Measurements from ENCODE around the gene OR2H2. TPM values are rescaled to one million over a fixed set of nuclear protein-coding genes. Genes with fewer than 3 reads are reported as not detected.

The OR2H2 gene
- total and polyA plus RNA-seq, 5 donors from 2014 or later = not detected

DNA sequence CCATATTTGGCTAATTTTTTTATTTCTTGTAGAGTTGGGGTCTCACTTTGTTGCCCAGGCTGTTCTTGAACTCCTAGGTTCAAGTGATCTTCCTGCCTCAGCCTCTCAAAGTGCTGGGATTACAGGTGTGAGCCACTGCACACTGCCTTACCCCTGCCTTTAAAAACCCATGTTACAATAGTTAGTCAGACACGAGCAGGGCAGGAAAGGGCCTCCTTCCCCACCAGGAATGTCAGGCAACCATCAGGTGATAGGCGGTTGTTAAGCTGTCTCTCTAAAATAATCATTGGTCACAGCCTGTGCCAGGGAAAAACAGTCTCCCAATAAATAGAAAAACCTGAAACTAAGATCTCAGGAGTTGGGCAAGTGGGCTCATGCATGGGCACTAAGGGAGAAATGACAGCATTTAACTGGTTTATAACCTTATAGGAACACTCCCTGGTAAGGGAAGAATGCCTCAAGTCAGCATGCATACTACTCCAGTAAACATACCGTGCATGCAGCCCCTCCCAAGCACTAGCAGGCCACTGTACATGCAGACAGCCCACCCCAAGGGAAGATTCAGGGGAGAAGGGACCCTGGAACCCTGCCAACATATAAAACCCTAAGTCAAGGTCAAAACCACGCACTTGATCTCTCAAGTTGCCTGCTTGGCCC lies 8.4 kb downstream of the OR2H2 start:
- DNase-seq = no peak
- Histone ChIP-seq H3K27ac (ENCODE audit: insufficient read depth, low read length, poor library complexity, severe bottlenecking) (no peak overlapping the region), H3K9me3 (ENCODE audit: control insufficient read depth in 2 of 2, low read length in 2 of 2) (no peaks in the 10 kb centered on the region), H3K36me3 (ENCODE audit: control insufficient read depth, insufficient read depth, low read length) (no peaks in the 10 kb centered on the region), H3K27me3 (ENCODE audit: control insufficient read depth, insufficient read depth, low read length) (no peaks in the 10 kb centered on the region), H3K4me3 (ENCODE audit: low read depth, low read length) (no peak overlapping the region), H3K4me1 (ENCODE audit: control insufficient read depth, insufficient read depth, low read length, poor library complexity, severe bottlenecking) (no peaks in the 10 kb centered on the region)
- peaks cover 0 to 2% (median 0%) of the 10 kb centered on the region in 4 donors for H3K4me1 Mint-ChIP-seq
- no peaks in the 10 kb centered on the region for H3K36me3 Mint-ChIP-seq
- H3K4me3 Mint-ChIP-seq = no peak overlapping the region
- H3K27me3 Mint-ChIP-seq = peaks cover 19% of the 10 kb centered on the region
- H3K27ac Mint-ChIP-seq = no peak overlapping the region
- no peaks in the 10 kb centered on the region for H3K9me3 Mint-ChIP-seq
- ATAC-seq (ENCODE audit: low read depth in 2 of 2) = no peak

DNA sequence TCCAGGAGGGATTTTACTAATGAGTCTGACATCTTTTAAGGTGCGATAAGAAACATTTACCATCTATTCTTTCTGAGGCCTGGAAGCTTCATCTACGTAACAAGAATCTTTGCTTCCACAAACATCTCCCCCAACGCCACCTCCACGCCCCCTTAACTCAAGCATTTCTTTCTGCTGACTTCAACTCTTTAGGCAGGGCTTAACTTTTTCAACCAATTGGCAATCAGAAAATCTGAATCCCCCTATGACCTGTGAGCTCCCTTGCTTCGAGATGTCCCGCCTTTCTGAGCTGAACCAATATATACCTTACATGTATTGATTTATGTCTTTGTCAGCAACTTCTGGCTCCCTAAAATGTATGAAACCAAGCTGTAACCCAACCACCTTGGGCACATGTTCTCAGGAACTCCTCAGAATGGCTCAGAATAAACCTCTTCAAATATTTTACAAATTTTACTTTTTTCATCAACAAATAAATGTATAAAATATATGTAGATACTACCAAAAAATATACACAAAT lies 11.5 kb downstream of the OR2H2 start:
- ATAC-seq (ENCODE audit: low read depth in 2 of 2) (no peak), DNase-seq (no peak)
- Histone ChIP-seq H3K27ac (ENCODE audit: insufficient read depth, low read length, poor library complexity, severe bottlenecking) (no peak overlapping the region), H3K27me3 (ENCODE audit: control insufficient read depth, insufficient read depth, low read length) (no peaks in the 10 kb centered on the region), H3K9me3 (ENCODE audit: control insufficient read depth in 2 of 2, low read length in 2 of 2) (no peaks in the 10 kb centered on the region), H3K4me3 (ENCODE audit: low read depth, low read length) (no peak overlapping the region), H3K4me1 (ENCODE audit: control insufficient read depth, insufficient read depth, low read length, poor library complexity, severe bottlenecking) (no peaks in the 10 kb centered on the region), H3K36me3 (ENCODE audit: control insufficient read depth, insufficient read depth, low read length) (no peaks in the 10 kb centered on the region)
- Mint-ChIP-seq H3K27ac (no peak overlapping the region), H3K36me3 (peaks cover under 1% of the 10 kb centered on the region), H3K4me1 (no peaks in the 10 kb centered on the region), H3K9me3 (no peaks in the 10 kb centered on the region), H3K27me3 (peaks cover 10% of the 10 kb centered on the region), H3K4me3 (no peak overlapping the region)

DNA sequence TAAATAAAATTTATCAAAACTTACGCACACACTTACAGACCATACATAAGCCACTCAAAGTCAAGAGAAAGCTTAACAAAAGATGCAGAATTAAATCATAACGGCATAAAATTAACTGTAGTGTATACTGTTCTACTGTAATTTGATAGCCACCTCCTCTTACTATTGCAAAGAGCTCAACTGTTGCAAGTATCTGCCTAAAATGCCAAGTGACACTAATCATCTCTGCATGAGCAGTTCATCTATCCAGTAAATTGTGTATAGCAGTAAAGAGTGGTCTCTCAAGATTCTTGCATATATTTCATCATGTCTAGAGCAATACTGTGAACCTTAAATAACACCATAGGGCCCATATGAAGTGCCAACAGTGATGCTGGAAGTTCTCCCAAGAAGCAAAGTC lies 12.3 kb downstream of the OR2H2 start:
- Mint-ChIP-seq H3K4me3 (no peak overlapping the region), H3K4me1 (no peaks in the 10 kb centered on the region)
- DNase-seq = no peak

DNA sequence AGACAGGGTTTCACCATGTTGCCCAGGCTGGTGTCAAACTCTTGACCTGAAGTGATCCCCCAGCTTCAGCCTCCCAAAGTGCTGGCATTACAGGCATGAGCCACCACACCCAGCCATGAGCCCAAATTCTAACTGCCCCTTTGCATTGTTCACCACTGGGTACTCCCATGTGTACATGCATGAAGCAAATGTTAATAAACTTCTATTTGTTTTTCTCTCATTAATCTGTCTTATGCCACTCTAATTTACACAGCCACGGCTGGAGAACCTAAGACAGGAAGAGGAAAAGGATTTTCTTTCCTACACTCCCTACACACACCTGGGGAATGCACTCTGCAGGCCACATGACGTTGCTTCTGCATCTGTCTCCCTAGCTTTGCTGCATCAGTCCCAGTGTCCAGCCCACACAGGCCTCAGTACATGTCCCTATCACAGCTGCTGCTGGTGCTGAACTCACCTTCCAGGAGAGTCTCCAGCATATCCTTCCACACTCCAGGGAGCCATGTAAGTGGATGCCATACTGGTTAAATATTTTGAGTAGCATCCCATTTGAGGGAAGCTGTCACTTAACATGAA lies 13.3 kb downstream of the OR2H2 start:
- Mint-ChIP-seq H3K27ac (no peak overlapping the region), H3K4me1 (peaks cover 0 to 2% (median 0%) of the 10 kb centered on the region in 4 donors)

More for the DNA sequence above, 12.3 kb downstream of the OR2H2 start:
- H3K27ac ChIP-seq (ENCODE audit: insufficient read depth, low read length, poor library complexity, severe bottlenecking) = no peak overlapping the region
- peaks cover 8% of the 10 kb centered on the region for H3K36me3 Mint-ChIP-seq
- peaks cover 6% of the 10 kb centered on the region for H3K27me3 Mint-ChIP-seq
- H3K9me3 Mint-ChIP-seq = no peaks in the 10 kb centered on the region
- no peaks in the 10 kb centered on the region for H3K4me1 ChIP-seq (ENCODE audit: control insufficient read depth, insufficient read depth, low read length, poor library complexity, severe bottlenecking)
- ATAC-seq (ENCODE audit: low read depth in 2 of 2) = no peak
- no peak overlapping the region for H3K27ac Mint-ChIP-seq
- no peaks in the 10 kb centered on the region for H3K9me3 ChIP-seq (ENCODE audit: control insufficient read depth in 2 of 2, low read length in 2 of 2)
- no peak overlapping the region for H3K4me3 ChIP-seq (ENCODE audit: low read depth, low read length)
- H3K27me3 ChIP-seq (ENCODE audit: control insufficient read depth, insufficient read depth, low read length) = no peaks in the 10 kb centered on the region
- H3K36me3 ChIP-seq (ENCODE audit: control insufficient read depth, insufficient read depth, low read length) = no peaks in the 10 kb centered on the region

DNA sequence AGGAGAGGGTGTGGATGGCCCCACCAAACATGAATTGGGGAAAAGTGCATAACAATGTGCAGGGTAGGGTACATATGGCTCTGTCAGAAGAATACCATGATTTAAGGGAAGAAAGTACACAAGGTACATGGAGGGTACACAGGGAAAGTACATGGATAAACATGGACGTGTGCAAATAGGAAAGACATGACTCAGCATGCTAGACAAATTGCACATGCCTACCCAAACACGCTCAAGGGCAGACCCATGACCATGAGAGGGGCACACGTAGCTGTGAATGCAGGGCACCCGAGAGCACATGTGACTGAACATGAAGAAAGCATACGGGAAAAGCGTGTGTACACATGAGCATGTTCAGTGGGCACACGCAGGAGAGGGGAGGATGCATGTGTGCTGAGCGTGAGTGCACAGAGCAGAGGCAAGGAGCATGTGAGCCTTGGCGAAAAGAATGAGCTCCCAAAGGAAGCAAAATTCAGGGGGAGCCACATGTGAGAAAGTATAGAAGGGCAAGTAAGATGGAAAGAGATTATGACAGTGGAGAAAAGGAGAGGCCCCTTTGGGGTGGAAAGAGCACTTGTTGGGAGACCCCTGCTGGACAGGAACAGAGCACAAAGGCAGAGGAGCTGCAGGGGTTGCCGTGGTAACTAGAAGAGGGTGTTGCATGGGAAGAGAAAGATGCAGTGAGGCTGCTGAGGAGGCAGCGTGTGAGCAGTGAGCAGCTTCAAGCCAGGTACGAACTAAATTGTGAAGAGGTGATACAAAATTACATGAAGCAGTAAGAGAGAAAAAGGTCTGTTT lies 17.8 kb downstream of the OR2H2 start:
- H3K27me3 Mint-ChIP-seq = no peaks in the 10 kb centered on the region
- H3K4me1 ChIP-seq (ENCODE audit: control insufficient read depth, insufficient read depth, low read length, poor library complexity, severe bottlenecking) = no peaks in the 10 kb centered on the region
- ATAC-seq (ENCODE audit: low read depth in 2 of 2) = no peak
- no peak overlapping the region for H3K27ac ChIP-seq (ENCODE audit: insufficient read depth, low read length, poor library complexity, severe bottlenecking)
- no peaks in the 10 kb centered on the region for H3K27me3 ChIP-seq (ENCODE audit: control insufficient read depth, insufficient read depth, low read length)
- no peaks in the 10 kb centered on the region for H3K9me3 Mint-ChIP-seq
- DNase-seq = peak in 1 of 3 donors; percentile 24
- peaks cover 51% of the 10 kb centered on the region for H3K36me3 Mint-ChIP-seq
- H3K4me1 Mint-ChIP-seq = peaks cover 0 to 2% (median 0%) of the 10 kb centered on the region in 4 donors
- H3K4me3 Mint-ChIP-seq = no peak overlapping the region
- H3K9me3 ChIP-seq (ENCODE audit: control insufficient read depth in 2 of 2, low read length in 2 of 2) = no peaks in the 10 kb centered on the region
- H3K27ac Mint-ChIP-seq = no peak overlapping the region
- peaks cover 7% of the 10 kb centered on the region for H3K36me3 ChIP-seq (ENCODE audit: control insufficient read depth, insufficient read depth, low read length)
- H3K4me3 ChIP-seq (ENCODE audit: low read depth, low read length) = no peak overlapping the region

More for the DNA sequence above, 13.3 kb downstream of the OR2H2 start:
- Mint-ChIP-seq H3K4me3 (no peak overlapping the region), H3K27me3 (peaks cover 6% of the 10 kb centered on the region), H3K9me3 (no peaks in the 10 kb centered on the region), H3K36me3 (peaks cover 15% of the 10 kb centered on the region)
- H3K36me3 ChIP-seq (ENCODE audit: control insufficient read depth, insufficient read depth, low read length) = no peaks in the 10 kb centered on the region
- H3K9me3 ChIP-seq (ENCODE audit: control insufficient read depth in 2 of 2, low read length in 2 of 2) = no peaks in the 10 kb centered on the region
- no peak overlapping the region for H3K4me3 ChIP-seq (ENCODE audit: low read depth, low read length)
- H3K27me3 ChIP-seq (ENCODE audit: control insufficient read depth, insufficient read depth, low read length) = no peaks in the 10 kb centered on the region
- H3K4me1 ChIP-seq (ENCODE audit: control insufficient read depth, insufficient read depth, low read length, poor library complexity, severe bottlenecking) = no peaks in the 10 kb centered on the region
- no peak overlapping the region for H3K27ac ChIP-seq (ENCODE audit: insufficient read depth, low read length, poor library complexity, severe bottlenecking)
- no peak for DNase-seq
- no peak for ATAC-seq (ENCODE audit: low read depth in 2 of 2)

DNA sequence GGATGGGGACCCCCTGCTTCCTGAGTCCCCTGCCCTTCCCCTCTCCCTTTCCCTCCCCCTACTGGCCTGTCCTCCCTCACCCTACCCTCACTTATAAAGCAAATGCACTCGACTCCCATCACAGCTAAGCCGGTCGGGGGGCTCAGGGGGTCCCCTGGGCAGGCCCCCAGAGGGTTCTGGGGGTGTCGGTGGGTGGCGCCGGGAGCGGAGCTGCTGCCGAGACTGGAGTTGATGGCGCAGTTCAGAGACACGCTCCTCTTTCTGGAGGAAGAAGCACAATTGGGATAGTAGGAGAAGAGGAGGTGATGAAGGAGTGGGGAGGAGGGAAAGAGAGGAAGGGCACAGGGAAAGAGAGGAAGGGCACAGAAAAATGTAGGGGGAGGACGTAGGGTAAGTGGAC lies 18.5 kb downstream of the OR2H2 start:
- no peak overlapping the region for H3K27ac ChIP-seq (ENCODE audit: insufficient read depth, low read length, poor library complexity, severe bottlenecking)
- H3K9me3 ChIP-seq (ENCODE audit: control insufficient read depth in 2 of 2, low read length in 2 of 2) = no peaks in the 10 kb centered on the region
- Mint-ChIP-seq H3K36me3 (peaks cover 58% of the 10 kb centered on the region), H3K9me3 (no peaks in the 10 kb centered on the region), H3K4me1 (peaks cover 0 to 2% (median 0%) of the 10 kb centered on the region in 4 donors), H3K27ac (no peak overlapping the region), H3K4me3 (no peak overlapping the region), H3K27me3 (no peaks in the 10 kb centered on the region)
- ATAC-seq (ENCODE audit: low read depth in 2 of 2) = no peak
- H3K36me3 ChIP-seq (ENCODE audit: control insufficient read depth, insufficient read depth, low read length) = peaks cover 7% of the 10 kb centered on the region
- no peak for DNase-seq
- H3K27me3 ChIP-seq (ENCODE audit: control insufficient read depth, insufficient read depth, low read length) = no peaks in the 10 kb centered on the region
- H3K4me1 ChIP-seq (ENCODE audit: control insufficient read depth, insufficient read depth, low read length, poor library complexity, severe bottlenecking) = no peaks in the 10 kb centered on the region
- H3K4me3 ChIP-seq (ENCODE audit: low read depth, low read length) = no peak overlapping the region

DNA sequence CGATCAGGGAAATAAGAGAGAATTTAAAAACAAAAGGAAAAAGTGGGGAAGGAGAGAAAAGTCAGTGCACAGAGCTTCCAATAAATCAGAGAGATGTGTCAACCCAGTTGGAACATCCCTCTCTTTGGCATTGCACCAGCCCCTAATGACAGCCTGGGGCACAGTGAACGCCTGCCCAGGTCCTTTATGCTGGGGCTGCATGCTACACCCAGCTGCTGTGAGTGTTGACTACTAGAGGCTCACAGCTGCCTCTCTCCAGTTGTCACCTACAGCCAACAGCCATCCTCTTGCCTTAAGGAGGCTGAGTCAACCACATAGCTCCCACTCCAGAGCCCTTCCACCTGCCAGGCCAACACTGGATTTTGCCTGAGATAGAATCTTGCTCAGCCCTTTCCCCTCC lies 19.0 kb downstream of the OR2H2 start:
- ATAC-seq (ENCODE audit: low read depth in 2 of 2) = no peak
- Mint-ChIP-seq H3K27me3 (no peaks in the 10 kb centered on the region), H3K4me1 (peaks cover 0 to 2% (median 0%) of the 10 kb centered on the region in 4 donors), H3K9me3 (no peaks in the 10 kb centered on the region), H3K36me3 (peaks cover 62% of the 10 kb centered on the region), H3K4me3 (peak overlapping the region in 1 of 4 donors; percentile 55), H3K27ac (peak overlapping the region in 1 of 3 donors; percentile 28)
- Histone ChIP-seq H3K9me3 (ENCODE audit: control insufficient read depth in 2 of 2, low read length in 2 of 2) (no peaks in the 10 kb centered on the region), H3K36me3 (ENCODE audit: control insufficient read depth, insufficient read depth, low read length) (peaks cover 7% of the 10 kb centered on the region), H3K27ac (ENCODE audit: insufficient read depth, low read length, poor library complexity, severe bottlenecking) (no peak overlapping the region), H3K4me3 (ENCODE audit: low read depth, low read length) (no peak overlapping the region), H3K4me1 (ENCODE audit: control insufficient read depth, insufficient read depth, low read length, poor library complexity, severe bottlenecking) (no peaks in the 10 kb centered on the region), H3K27me3 (ENCODE audit: control insufficient read depth, insufficient read depth, low read length) (no peaks in the 10 kb centered on the region)
- DNase-seq = no peak
